HG03045 (cell line): ENCODE results near the gene PDZD8.

Source experiments
- ATAC-seq: cut with Tn5 transposase; IDR thresholded peaks from one replicate; pipeline ENCODE4 v1.9.1; 2021; ENCODE audit warnings: mild to moderate bottlenecking, moderate library complexity; ENCODE audit not compliant: unreplicated experiment

PDZD8 gene

DNA sequence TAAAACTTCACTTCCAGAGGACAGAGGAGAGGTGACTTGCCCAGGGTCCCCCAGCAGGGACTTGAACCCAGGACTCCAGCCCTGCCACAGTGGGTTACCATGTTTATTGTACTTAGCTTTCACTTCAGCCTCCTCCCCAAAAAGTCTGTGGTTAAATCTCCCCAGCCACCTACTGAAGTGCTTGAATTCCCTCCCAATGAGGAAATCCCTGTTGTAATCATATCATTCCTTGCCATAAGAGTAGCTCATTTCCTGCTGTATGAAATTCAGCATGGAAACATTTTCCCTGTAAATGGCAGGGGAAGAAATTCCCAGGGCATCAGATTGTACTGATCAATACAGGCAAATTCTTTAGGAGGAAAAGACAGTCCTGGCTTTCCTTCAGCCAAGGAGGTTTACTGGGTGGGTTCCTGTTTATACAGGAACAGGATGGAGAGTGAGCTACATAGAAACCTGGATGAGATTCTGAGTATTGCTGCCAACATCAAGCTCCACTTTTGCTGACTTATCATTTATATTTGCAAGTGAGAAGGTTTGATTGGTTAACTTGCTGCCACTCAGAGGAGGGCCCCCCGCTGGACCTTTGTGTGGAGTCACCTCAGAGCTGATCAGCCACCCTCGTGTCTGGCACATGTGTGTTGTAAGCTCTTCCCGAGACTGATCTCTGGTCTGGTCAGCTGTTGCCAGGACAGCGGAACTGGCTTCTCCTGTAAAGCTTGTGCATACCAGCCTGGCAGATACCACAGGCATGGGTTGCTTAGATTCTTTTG lies 16.4 kb upstream of the PDZD8 start:
- no peak for ATAC-seq

DNA sequence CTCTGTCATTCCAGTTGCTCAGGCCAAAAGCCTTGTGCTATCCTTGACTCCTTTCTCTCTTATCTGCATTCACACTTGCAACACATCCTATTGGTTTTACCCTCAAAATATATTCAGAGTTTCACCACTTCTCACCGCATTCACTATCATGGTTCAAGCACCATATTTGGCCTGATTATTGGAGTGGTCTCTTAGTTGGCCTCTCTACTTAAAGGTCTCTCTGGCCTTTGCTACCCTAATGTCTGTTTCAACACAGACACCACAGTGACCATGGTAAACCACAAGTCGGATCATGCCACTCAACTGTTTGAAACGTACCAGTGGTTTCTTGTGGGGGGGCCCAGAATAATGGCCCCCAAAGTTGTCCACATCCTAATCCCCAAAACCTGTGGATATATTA lies 15.2 kb upstream of the PDZD8 start:
- ATAC-seq: no peak

- no peak for ATAC-seq
Observed at GRCh38 chr10:117386805-117387204, 11.6 kb upstream of the PDZD8 start.

DNA sequence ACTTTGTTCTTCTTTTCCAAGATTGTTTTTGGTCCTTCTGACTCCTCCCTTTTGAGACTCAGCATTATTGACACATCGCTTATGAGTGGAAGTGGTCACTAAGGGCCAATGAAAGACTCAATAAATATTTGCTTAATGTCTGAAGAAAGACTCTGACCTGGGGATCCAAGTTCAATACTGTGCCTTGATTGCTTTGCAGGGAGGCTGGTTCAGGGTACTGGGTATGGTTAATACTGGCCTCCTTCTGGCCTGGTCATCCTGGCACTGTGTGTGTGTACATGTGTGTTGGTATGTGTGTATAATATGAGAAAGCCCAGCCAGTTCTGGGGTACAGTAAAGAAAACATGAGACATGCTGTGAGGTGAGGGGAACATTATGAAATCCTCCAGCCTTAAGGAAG lies 7.6 kb upstream of the PDZD8 start:
- ATAC-seq: no peak

- peak; percentile 44 for ATAC-seq
Observed at GRCh38 chr10:117374506-117375359, 507 bp downstream of the PDZD8 start.

DNA sequence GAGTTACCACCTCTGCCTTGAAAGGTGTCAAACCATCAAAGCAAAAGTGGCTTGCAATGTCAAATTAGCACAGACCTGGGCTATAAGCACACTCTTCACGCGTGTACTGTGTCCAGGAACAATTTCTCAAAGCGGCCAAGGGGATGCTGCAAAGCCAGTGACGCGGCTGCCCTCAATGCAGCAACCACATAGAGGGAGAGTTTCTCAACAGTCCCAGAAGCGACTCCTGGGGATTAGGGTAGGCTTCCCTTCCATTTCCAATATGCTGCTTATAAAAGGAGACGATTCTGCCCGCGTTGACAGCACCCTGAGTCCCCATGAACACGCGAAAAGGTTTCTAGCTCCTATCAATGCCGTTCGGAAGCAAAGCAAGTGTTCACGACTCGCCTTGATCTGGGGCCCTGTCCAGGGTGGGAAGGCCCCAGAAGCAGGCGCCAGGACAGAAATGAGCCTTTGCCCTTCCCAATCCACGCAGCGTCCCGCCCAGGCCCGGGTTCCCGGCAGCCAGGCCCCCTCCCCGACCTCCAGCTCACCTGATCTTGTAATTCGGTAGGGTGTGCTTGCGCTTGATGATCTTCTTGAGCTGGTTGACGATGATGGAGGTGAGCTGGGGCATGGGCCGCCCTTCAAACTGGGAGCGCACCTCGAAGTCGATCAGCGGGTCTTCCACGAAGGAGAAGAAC lies 1.3 kb downstream of the PDZD8 start:
- ATAC-seq: peak; percentile 20

GRCh38 chr10:117370205-117370604 lies 5.0 kb downstream of the PDZD8 start:
- no peak for ATAC-seq

DNA sequence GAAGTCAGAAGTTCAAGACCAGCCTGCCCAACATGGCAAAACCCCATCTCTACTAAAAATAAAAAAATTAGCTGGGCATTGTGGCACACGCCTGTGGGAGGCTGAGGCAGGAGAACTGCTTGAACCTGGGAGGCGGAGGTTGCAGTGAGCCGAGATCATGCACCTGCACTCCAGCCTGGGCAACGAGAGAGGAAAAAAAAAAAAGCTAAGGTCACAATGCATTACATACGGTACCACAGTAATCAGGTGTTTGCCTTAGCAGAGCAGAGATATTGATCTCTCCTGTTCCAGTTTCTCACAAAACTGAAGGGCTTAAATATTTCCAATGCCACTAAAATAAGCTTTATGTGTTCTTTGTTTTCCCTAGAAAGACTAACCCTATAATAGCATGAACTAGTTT lies 7.5 kb downstream of the PDZD8 start:
- ATAC-seq: no peak

GRCh38 chr10:117366741-117367140 lies 8.5 kb downstream of the PDZD8 start:
- ATAC-seq: no peak

GRCh38 chr10:117365612-117366011 lies 9.6 kb downstream of the PDZD8 start:
- peak; percentile 36 for ATAC-seq

DNA sequence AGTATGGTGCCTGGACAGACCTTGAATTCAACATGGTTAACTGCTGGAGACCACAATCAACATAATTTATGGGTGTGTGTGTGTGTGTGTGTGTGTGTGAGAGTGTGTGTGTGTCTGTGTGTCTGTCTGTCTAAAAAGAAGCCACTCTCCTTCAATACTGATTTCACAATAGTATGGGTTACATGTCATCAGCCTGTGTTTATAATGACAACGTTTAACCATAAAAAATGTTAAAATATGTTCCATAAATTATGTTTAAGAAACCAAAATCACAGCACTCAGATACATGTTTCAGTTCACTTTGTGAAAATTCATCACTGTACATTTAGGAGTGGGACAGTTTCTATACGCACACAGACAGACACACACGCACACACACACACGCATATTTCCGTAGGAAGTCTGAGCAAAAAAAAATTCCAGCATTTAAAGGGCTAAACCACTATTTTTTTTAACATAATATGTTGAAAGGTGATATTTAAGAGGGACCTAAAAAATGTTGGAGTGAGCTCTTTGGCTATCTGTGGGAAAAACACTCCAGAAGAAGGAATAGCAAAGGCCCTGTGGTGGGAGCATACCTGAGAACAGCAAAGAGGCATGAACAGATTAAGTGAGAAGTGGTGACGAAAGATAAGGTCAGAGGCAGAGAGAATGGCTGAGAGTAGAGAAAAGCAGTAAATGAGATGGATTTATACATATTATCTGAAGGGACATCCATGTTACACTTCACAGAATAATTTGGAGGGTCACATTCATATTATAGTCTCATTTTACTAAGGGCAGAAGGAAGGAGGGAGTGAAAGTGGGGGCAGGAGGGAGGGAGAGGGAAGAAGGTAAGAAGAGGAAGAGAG lies 10.9 kb downstream of the PDZD8 start:
- no peak for ATAC-seq

DNA sequence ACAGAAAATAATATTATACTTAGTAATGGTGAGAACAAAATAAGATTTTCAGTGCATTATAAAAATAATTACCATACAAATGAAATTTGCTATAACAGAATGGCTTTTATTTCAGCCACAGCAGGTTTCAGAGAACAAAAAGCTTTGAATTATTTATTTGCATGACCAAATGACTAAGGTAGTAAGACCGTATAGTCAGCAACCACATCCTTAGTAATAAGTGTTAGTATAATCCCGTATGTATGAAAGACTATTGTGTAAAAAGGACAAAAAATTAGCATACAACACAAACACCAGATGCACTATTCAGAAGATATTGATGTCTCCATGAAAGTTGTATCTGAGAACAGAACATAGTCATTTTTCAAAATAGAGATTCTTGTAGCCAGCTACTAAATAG lies 12.2 kb downstream of the PDZD8 start:
- no peak for ATAC-seq

- no peak for ATAC-seq
Observed at GRCh38 chr10:117362313-117362712, 12.9 kb downstream of the PDZD8 start.

DNA sequence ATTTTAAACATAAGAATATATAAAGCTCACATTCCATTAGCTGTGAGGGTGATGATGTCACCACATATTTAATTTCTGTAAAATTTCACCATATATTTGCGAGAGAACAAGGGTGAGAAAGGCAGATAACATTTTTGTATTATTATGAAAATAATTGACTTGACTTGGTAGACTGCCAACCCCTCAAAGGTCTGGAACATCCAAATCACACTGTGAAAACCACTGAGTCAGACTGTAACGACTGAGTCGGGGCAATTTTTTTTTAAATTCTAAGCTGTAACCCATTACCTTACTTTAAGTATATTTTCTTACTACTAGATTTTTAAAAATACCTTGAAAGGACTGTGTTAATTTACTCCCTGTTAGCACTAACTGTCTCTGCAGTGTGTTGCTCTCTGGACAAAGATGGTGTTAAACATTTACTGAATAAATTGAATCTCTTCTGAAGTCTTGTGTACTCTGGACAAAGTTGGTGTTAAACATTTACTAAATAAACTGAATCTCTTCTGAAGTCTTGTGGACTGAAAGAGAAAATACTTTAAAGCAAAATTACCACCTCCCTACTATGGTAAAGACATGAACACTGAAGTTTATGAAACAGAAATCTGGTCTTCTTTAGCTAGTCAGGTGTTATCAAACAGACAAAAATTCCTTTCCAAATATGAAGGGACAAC lies 14.1 kb downstream of the PDZD8 start:
- ATAC-seq: no peak

- ATAC-seq: no peak
Observed at GRCh38 chr10:117360016-117360415, 15.2 kb downstream of the PDZD8 start.

DNA sequence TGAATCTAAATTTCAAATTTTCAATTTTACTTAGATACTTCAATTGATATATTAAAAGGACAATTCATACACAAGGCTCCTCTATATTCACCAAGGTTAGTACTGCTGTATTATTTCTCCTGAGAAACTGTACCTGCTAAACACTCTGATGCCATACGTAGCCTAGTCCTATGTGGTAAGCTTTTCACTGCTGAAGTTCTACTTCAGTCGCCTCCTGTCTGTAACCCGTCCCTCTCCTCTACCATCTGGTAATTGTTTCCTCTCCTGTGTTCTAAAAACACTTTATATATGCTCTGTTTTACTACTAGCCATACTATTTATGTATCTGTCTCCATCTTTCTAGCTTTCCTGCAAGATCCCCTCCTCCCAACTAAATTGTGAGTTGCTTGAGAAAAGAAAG lies 20.2 kb downstream of the PDZD8 start:
- ATAC-seq: no peak

DNA sequence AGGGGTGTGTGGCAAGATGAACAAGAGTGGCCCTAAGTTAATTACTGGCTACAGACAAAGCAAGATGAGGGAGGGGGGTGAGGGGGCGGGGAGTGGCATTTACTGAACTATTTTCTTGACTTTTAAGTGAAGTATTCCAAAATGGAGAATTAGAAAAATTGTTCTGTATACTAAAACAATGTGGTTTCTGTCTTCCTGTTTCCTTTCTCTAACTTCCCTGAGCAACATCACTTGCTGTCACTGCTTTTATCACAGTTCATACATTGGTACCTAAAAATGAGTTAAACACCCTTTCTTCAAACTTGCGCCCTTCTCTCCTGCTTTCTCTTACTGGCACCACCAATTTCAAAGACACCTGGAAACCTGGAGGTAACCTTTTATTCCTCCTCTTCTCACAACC lies 21.6 kb downstream of the PDZD8 start:
- ATAC-seq: no peak

GRCh38 chr10:117352724-117353123 lies 22.5 kb downstream of the PDZD8 start:
- no peak for ATAC-seq

DNA sequence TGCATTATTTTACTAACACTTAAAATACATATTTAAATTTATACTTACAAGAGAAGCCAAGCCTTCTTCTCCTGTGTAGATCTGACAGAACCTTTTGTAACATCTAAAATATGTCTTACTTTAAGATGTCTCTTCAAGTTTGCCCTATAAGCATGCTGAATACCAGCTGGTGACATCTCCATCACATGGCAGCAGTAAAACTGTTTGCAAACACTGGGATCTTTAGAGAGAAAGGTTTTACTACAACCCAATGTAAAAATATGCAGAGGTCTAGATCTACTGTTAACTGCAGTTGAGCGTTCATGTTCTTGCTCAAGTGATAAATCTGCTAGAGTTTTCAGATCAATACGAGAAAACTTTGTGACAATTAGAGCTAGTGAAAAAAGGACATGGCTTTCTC lies 23.2 kb downstream of the PDZD8 start:
- ATAC-seq: no peak

- no peak for ATAC-seq
Observed at GRCh38 chr10:117351558-117351957, 23.7 kb downstream of the PDZD8 start.
